Tongue (tissue), 2 donors: ENCODE results near the gene WDR82. TPM values are rescaled to one million over a fixed set of nuclear protein-coding genes. Genes with fewer than 3 reads are reported as not detected.

Experiments
- small RNA-seq: library from RNA; depleted of rRNA; stranded (forward); fragments of <200 nt; gene quantifications from one replicate; pipeline ENCODE3, GENCODE V24; 2014; ENCODE audit warnings: low replicate concordance
- total RNA-seq: library from RNA; depleted of rRNA; stranded (reverse); fragments of >200 nt; gene quantifications from one replicate; pipeline ENCODE4 v1.2.3, GENCODE V29; 2014

WDR82 gene
- total RNA-seq, 1 donor from 2014 or later: 95.1 TPM

Small RNAs within 50 kb of the gene (small RNA-seq; reads per million reads assigned to genes)
- 0.15 reads per million for gene MIR135A1
- 4,895 reads per million, percentile 99 among the genes with 10 or more reads in this experiment for gene MIRLET7G

Other genes starting within 250 kb of the WDR82 start
- gene DUSP7, start 222.1 kb downstream of the WDR82 start, total RNA-seq: 18.5 TPM
- 4.5 TPM for gene POC1A, start 124.2 kb downstream of the WDR82 start, total RNA-seq
- gene ALAS1, start 80.5 kb downstream of the WDR82 start, total RNA-seq: 40.7 TPM
- gene TLR9, start 53.0 kb downstream of the WDR82 start, total RNA-seq: not detected
- 34.6 TPM for gene TWF2, start 39.5 kb downstream of the WDR82 start, total RNA-seq
- gene PPM1M, start 32.9 kb downstream of the WDR82 start, total RNA-seq: 9.9 TPM
- 9.2 TPM for gene GLYCTK, start 9.2 kb upstream of the WDR82 start, total RNA-seq
- 3.3 TPM for gene DNAH1, start 37.7 kb upstream of the WDR82 start, total RNA-seq
- gene BAP1, start 131.4 kb upstream of the WDR82 start, total RNA-seq: 55.9 TPM
- gene PHF7, start 132.0 kb upstream of the WDR82 start, total RNA-seq: 11.3 TPM
- gene SEMA3G, start 166.5 kb upstream of the WDR82 start, total RNA-seq: 14.0 TPM
- gene TNNC1, start 175.4 kb upstream of the WDR82 start, total RNA-seq: 352 TPM
- 82.2 TPM for gene NISCH, start 177.0 kb upstream of the WDR82 start, total RNA-seq
- 56.5 TPM for gene STAB1, start 216.7 kb upstream of the WDR82 start, total RNA-seq